Nucleus accumbens (tissue), 56 donors: Measurements from ENCODE around the gene CIAPIN1.
"Not testable (repeated sequence)": the region's sequence is repeated elsewhere in the genome, so short reads cannot be mapped to it uniquely, and the experiment has no call there.

ENCODE experiments used
- DNase-seq, 56 donors: peaks; one replicate each; lab custom pipeline; 2025; lab: John Stamatoyannopoulos, UW

CIAPIN1 gene

DNA sequence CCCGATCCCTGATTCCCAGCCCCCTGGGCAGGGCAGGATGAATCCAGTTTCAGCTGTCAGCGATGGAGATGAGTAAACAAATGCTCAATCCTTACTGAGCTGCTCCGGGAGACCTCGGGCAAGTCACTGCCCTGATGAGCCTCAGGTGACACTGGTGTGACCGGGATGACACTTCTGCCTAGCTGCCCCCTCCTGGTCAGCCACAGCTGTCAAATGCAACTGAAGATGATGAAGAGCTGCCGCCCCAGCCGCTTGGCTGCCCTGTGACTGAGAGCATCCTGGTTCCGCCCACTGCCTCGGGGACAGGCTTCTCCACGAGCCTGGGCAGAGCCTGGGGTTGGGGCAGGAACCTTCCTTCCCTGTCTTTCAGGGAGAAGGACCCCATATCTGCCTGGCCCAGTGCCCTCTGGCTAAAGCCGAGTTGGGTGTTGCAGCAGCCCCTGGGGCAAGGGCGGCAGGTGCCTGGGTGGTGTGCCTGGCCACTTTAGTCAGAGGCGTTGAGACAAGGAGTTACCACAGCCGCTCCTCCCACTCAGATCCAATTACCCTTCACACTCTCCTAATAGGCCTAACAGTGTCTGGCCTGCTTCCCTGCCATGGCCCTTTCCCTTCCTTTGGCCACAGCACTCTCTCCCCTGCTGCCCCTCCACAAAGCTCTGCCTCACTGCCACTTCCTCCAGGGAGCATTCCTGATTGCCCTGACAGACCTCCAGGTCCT is 37.2 kb downstream of the CIAPIN1 start:
- no peak for DNase-seq

GRCh38 chr16:57409065-57409464 is 38.1 kb downstream of the CIAPIN1 start:
- DNase-seq: peak in 1 of 56 donors; percentile 11

GRCh38 chr16:57407521-57408353 is 39.4 kb downstream of the CIAPIN1 start:
- no peak for DNase-seq

DNA sequence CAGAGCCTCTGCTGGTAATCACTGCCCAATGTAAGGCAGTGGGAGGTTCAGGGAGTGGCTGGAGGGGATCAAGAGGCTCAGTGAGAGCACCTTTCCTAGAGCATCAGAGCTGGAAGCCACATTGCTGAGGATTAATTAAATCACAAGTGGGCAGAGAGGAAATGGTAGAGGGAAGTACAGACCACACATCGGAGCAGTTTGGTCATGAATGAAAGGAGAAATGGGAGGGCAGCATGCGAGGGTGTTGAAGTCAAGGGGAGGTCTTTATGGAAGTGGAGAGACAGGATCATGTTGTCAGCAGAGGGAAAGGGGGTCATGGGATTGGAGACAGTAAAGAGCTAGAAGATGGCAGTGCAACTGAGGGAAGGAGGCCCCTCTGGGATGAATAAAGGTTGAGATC is 40.3 kb downstream of the CIAPIN1 start:
- no peak for DNase-seq

- DNase-seq: no peak
Measured at GRCh38 chr16:57405097-57405496, 42.1 kb downstream of the CIAPIN1 start.

- DNase-seq: no peak
Measured at GRCh38 chr16:57403965-57404817, 43.0 kb downstream of the CIAPIN1 start, which contains the start of gene CCL17. CCL17 (plus strand) TSS chr16:57404767; CDS start chr16:57413933, 9,166 bp downstream.

GRCh38 chr16:57401943-57402640 is 45.1 kb downstream of the CIAPIN1 start:
- no peak for DNase-seq

GRCh38 chr16:57397493-57397892 is 49.7 kb downstream of the CIAPIN1 start:
- not testable (repeated sequence) for DNase-seq

- DNase-seq: no peak
Measured at GRCh38 chr16:57396786-57397185, 50.4 kb downstream of the CIAPIN1 start.

DNA sequence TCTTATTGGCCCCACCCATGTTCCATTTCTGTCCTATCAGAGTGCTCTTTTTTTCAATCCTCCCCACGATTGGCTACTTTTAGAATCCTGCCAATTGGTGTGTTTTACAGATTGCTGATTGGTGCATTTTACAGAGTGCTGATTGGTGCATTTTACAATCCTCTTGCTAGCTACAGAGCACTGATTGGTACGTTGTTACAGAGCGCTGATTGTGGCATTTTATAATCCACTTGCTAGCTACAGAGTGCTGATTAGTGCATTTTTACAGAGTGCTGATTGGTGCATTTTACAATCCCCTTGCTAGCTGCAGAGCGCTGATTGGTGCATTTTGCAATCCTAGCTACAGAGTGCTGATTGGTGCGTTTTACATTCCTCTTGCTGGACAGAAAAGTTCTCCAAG is 52.2 kb downstream of the CIAPIN1 start:
- DNase-seq: no peak

GRCh38 chr16:57394444-57394843 is 52.7 kb downstream of the CIAPIN1 start:
- DNase-seq: peak in 1 of 56 donors; percentile 7

DNA sequence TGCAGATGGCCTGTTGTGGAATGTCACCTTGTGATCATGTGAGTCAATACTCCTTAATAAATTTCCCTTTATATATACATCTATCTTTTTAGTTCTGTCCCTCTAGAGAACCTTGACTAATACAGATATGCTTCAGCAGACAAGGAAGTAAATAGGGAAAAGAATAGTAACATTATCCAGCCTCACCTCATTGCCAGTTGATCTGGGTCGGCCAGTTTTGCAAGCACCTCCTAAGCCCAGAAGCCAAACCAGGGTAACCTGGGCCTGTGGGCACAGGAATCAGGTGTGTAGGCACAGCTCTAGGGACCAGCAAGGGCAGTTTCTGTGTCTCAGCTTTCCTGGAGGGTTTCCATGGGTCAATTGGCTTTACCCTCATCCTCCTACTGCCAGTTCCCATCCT is 54.5 kb downstream of the CIAPIN1 start:
- no peak for DNase-seq

DNA sequence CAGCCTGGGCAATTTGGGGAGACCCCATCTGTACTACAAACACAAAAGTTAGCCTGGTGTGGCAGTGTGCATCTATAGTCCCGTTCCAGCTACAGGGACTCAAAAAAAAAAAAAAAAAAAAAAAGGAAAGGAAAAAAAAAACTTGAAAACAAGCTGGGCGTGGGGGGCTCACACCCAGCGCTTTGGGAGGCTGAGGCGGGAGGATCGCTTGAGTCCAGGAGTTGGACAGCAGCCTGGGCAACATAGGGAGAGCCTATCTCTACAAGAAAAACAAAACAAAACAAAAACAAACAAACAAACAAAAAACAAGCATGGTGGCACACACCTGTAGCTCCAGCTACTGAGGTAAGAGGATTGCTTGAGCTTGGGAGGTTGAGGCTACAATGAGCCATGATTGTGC is 55.5 kb downstream of the CIAPIN1 start:
- no peak for DNase-seq

DNA sequence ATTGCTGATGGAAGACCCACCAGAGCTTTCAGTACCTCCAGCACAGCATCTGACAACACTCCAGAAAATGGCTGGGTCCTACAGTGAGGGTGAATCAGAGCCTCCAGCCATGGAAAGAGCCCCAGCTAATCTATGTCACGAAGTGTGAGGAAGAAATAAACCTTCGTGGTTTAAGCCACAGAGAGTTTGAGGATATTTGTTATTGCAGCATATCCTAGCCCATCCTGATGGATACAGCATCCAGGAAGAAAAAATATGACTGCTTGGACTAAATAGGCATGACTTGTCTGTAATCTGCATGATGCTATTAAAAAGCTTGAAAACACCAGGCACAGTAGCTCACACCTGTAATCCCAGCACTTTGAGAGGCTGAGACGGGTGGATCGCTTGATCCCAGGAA is 55.9 kb downstream of the CIAPIN1 start:
- DNase-seq: no peak

DNA sequence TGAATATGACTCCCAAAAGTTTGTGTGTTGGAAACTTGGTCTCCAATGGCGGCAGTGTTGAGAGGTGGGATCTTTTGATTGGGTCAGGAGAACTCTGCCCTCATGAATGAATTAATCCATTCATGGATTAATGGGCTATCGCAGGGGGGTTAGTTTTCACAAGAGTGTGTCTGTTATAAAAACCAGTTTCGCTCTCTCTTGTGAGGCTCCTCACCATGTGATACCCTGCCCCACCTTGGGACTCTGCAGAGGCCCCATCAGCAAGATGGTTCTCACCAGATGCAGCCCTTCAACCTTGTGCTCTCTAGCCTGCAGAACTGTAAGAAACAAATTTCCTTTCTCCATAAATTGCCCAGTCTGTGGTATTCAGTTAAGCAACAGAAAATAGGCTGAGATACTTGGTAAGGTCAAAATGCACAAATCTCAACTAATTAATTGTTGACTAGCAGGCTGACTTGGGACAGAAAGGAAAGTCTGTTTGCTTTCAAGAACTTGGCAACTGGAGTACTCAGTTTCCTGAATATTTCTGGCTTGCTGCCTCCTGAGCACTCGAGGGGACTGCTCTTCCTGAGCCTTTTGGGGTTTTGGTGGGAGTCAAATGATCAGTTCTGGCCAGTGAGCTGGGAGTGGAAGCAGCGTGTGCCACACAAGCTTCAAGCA is 56.4 kb downstream of the CIAPIN1 start:
- DNase-seq: no peak

DNA sequence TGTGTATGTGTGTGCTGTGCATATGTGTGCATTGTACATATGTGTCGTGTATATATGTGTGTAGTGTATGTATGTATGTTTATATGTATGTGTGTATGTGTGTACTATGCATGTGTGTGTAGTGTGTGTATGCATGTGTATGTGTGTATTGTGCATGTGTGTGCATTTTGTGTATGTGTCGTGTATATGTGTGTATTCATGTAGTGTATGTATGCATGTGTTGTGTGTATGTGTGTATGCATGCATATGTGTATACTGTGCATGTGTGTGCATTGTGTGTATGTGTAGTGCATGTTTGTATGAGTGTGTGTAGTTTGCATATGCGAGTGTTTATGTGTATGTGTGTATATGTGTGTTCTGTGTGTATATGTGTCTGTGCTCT is 58.1 kb downstream of the CIAPIN1 start:
- DNase-seq: no peak

GRCh38 chr16:57388359-57389086 is 58.7 kb downstream of the CIAPIN1 start:
- DNase-seq: no peak

GRCh38 chr16:57387598-57388354 is 59.4 kb downstream of the CIAPIN1 start:
- DNase-seq: no peak
